ENCODE data around the gene GRAP2.

The GRAP2 gene

DNA sequence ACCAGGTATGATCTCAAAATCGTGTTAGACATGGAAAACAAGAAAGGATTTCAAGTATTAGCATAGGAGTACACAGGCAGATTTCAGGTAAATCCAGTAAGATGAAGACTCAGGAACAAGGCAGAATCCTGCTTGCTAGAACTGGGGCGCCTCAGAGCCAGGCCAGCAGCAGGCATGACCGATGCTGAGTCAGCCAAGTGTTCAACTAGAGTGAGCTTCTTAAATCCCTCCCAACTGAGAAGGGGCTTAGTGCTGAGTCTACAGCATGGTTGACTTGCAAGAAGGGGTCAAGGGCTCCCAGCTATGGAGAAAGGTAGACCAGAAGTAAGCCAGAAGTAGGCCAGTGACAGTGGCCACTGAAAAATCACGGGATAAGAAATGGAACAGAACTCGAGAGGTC lies 12.4 kb downstream of the GRAP2 start:
- TF ChIP-seq TCF12 (IDR thresholded peaks at IDR 0.05; ENCODE audit: low read depth) (no peak), RAD21 (IDR thresholded peaks at IDR 0.05; ENCODE audit: low read depth) (no peak), TAF1 (IDR thresholded peaks at IDR 0.05; ENCODE audit: low read depth) (no peak), EP300 (IDR thresholded peaks at IDR 0.05; ENCODE audit: borderline replicate concordance) (no peak), TEAD4 (IDR thresholded peaks at IDR 0.05) (no peak), ZBTB7A (IDR thresholded peaks at IDR 0.05; ENCODE audit: low read depth) (no peak), NFIC (IDR thresholded peaks at IDR 0.05) (no peak), EGR1 (IDR thresholded peaks at IDR 0.05) (no peak), FOXM1 (IDR thresholded peaks at IDR 0.05; ENCODE audit: borderline replicate concordance, low read depth) (no peak), CREB1 (IDR thresholded peaks at IDR 0.05; ENCODE audit: low read depth) (no peak), CEBPB (IDR thresholded peaks at IDR 0.05) (no peak), YY1 (IDR thresholded peaks at IDR 0.05; ENCODE audit: low read depth) (no peak)
- TF ChIP-seq, protein P1, sequence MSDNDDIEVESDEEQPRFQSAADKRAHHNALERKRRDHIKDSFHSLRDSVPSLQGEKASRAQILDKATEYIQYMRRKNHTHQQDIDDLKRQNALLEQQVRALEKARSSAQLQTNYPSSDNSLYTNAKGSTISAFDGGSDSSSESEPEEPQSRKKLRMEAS (IDR thresholded peaks at IDR 0.05): no peak
- TF ChIP-seq, protein P2, sequence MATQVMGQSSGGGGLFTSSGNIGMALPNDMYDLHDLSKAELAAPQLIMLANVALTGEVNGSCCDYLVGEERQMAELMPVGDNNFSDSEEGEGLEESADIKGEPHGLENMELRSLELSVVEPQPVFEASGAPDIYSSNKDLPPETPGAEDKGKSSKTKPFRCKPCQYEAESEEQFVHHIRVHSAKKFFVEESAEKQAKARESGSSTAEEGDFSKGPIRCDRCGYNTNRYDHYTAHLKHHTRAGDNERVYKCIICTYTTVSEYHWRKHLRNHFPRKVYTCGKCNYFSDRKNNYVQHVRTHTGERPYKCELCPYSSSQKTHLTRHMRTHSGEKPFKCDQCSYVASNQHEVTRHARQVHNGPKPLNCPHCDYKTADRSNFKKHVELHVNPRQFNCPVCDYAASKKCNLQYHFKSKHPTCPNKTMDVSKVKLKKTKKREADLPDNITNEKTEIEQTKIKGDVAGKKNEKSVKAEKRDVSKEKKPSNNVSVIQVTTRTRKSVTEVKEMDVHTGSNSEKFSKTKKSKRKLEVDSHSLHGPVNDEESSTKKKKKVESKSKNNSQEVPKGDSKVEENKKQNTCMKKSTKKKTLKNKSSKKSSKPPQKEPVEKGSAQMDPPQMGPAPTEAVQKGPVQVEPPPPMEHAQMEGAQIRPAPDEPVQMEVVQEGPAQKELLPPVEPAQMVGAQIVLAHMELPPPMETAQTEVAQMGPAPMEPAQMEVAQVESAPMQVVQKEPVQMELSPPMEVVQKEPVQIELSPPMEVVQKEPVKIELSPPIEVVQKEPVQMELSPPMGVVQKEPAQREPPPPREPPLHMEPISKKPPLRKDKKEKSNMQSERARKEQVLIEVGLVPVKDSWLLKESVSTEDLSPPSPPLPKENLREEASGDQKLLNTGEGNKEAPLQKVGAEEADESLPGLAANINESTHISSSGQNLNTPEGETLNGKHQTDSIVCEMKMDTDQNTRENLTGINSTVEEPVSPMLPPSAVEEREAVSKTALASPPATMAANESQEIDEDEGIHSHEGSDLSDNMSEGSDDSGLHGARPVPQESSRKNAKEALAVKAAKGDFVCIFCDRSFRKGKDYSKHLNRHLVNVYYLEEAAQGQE (IDR thresholded peaks at IDR 0.05; ENCODE audit: low read depth): no peak
- TF ChIP-seq, protein P3, sequence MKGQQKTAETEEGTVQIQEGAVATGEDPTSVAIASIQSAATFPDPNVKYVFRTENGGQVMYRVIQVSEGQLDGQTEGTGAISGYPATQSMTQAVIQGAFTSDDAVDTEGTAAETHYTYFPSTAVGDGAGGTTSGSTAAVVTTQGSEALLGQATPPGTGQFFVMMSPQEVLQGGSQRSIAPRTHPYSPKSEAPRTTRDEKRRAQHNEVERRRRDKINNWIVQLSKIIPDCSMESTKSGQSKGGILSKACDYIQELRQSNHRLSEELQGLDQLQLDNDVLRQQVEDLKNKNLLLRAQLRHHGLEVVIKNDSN (IDR thresholded peaks at IDR 0.05): no peak

DNA sequence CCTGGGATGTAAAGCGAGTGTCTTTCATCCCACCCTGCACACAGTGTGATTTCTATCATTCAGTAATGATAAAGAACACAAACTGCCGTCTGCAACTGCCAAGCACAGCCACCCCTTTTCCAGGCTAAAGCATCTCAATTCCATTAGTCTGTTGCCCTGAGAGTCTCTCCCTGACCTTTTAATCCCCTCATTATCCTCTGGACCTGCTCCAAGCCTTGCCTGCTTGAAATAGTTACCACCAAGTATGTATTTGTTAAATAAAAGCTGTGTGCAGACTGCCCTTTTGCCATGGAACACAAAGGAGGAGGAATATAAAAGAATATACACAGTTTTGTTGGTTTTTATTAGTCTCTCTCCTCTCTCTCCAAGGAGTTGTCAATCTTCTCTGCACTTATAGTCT lies 13.0 kb downstream of the GRAP2 start:
- TF ChIP-seq, protein P1 (IDR thresholded peaks at IDR 0.05): no peak
- TF ChIP-seq, protein P3 (IDR thresholded peaks at IDR 0.05): no peak
- TF ChIP-seq EGR1 (IDR thresholded peaks at IDR 0.05): no peak
- TF ChIP-seq RAD21 (IDR thresholded peaks at IDR 0.05; ENCODE audit: low read depth): no peak

DNA sequence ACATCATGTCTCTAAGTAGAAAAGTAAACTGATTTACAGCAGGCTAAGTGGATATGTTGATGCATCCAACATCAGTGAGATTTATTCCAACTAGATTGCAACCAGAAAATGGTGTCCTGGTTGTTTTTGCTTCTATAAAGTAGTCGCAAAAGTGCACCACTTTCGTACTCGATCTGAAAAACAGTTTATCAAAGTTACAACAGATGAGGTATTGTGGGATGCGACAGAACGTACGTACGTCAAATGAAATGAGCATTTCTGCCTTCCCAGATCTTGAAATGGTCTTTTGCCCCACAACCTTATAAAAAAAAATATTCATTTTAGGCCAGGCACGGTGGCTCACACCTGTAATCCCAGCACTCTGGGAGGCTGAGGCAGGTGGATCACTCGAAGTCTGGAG lies 13.7 kb downstream of the GRAP2 start:
- no peak for TF ChIP-seq NFIC (IDR thresholded peaks at IDR 0.05)
- TF ChIP-seq CEBPB (IDR thresholded peaks at IDR 0.05): no peak
- TF ChIP-seq TAF1 (IDR thresholded peaks at IDR 0.05; ENCODE audit: low read depth): no peak
- TF ChIP-seq, protein P1 (IDR thresholded peaks at IDR 0.05): no peak

DNA sequence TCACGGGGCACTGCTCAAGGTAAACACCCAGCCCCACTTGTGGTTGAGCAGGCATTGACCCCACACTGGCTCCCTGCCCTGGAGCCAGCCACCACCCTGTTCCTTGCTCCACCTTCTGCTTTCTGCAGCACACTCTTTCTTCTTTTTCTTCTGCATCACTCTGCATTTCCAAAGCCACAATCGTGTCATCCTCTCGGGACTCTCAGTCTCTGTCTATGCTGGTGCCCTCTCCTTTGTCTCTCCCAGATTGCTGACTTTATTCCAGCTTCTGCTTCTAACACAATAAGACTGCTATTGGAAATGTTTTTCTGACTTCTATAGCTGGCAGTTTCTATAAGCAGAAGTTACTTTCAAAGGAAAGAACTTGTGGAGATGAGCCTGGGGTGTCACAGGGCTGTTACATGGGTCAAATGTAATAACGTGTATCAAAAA lies 14.4 kb downstream of the GRAP2 start:
- TF ChIP-seq CEBPB (IDR thresholded peaks at IDR 0.05): no peak
- TF ChIP-seq ZBTB7A (IDR thresholded peaks at IDR 0.05; ENCODE audit: low read depth): no peak
- no peak for TF ChIP-seq EP300 (IDR thresholded peaks at IDR 0.05; ENCODE audit: borderline replicate concordance)
- no peak for TF ChIP-seq CREB1 (IDR thresholded peaks at IDR 0.05; ENCODE audit: low read depth)
- no peak for TF ChIP-seq TCF12 (IDR thresholded peaks at IDR 0.05; ENCODE audit: low read depth)
- TF ChIP-seq FOXM1 (IDR thresholded peaks at IDR 0.05; ENCODE audit: borderline replicate concordance, low read depth): no peak
- TF ChIP-seq TEAD4 (IDR thresholded peaks at IDR 0.05): no peak
- TF ChIP-seq, protein P2 (IDR thresholded peaks at IDR 0.05; ENCODE audit: low read depth): no peak
- TF ChIP-seq NFIC (IDR thresholded peaks at IDR 0.05): no peak
- no peak for TF ChIP-seq RAD21 (IDR thresholded peaks at IDR 0.05; ENCODE audit: low read depth)
- no peak for TF ChIP-seq YY1 (IDR thresholded peaks at IDR 0.05; ENCODE audit: low read depth)

DNA sequence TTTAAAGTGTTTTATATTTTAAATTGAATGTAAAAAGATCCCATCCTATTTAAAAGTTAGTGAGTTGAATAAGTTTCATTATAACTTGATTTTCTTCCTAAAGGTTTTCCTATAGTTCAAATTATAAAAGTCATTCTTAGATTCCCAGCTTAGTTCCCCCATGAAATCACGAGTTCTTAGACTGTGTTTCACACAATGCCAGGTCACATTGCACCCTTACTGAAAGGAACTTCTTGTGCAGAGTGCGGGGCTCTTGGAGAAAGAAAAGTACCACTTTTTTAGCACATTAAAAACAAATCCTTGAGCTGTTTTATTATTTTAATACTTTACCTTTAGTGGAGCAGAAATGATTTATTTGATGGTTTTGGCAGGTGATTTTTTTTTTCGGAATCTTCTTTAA lies 15.6 kb downstream of the GRAP2 start:
- TF ChIP-seq TAF1 (IDR thresholded peaks at IDR 0.05; ENCODE audit: low read depth) (no peak), EGR1 (IDR thresholded peaks at IDR 0.05) (no peak), EP300 (IDR thresholded peaks at IDR 0.05; ENCODE audit: borderline replicate concordance) (no peak), CEBPB (IDR thresholded peaks at IDR 0.05) (no peak), TCF12 (IDR thresholded peaks at IDR 0.05; ENCODE audit: low read depth) (no peak)
- TF ChIP-seq, protein P2 (IDR thresholded peaks at IDR 0.05; ENCODE audit: low read depth): no peak
- TF ChIP-seq, protein P1 (IDR thresholded peaks at IDR 0.05): no peak
- TF ChIP-seq, protein P3 (IDR thresholded peaks at IDR 0.05): no peak
